H1 (cell line): ENCODE data around the gene AP5M1. TPM values are rescaled to one million over a fixed set of nuclear protein-coding genes. Genes with fewer than 3 reads are reported as not detected.
"Not testable (repeated sequence)": the region's sequence is repeated elsewhere in the genome, so short reads cannot be mapped to it uniquely, and the experiment has no call there.

ENCODE experiments used
- CTCF ChIA-PET: fragments of 300-600 bp; sonication (Branson Sonifier 250); formaldehyde crosslinking; loops from one replicate; lab custom pipeline; 2021; ENCODE audit not compliant: partially characterized antibody; lab: Charles Lee
- POLR2A ChIA-PET: fragments of 300-600 bp; sonication (Branson Sonifier 250); formaldehyde crosslinking; loops from one replicate; lab custom pipeline; 2021; ENCODE audit warnings: inconsistent platforms; ENCODE audit not compliant: partially characterized antibody; lab: Charles Lee
- DNase-seq, 2 experiments: peaks; one replicate each; pipeline versions ENCODE4 v3.0.0 to v3.0.0-alpha.2; 2010 to 2022; ENCODE audit warnings: low spot score in 2 of 2, low read depth in 1 of 2, mixed read lengths in 1 of 2
- FAIRE-seq: peaks from 2 replicates; lab custom pipeline; 2011; peaks lifted over from hg19 to GRCh38; lab: Jason Lieb, UNC
- H2AFZ ChIP-seq: 2 replicates; pipeline ENCODE4 v1.8.1; 2012; ENCODE audit warnings: low read length, inconsistent platforms
- H2AK5ac ChIP-seq: 2 replicates; pipeline ENCODE4 v1.6.1; 2013; ENCODE audit warnings: low read depth, low read length
- H2BK120ac ChIP-seq: replicated peaks from 2 replicates; pipeline ENCODE3; 2013; ENCODE audit warnings: low read depth, low read length, inconsistent platforms
- H2BK12ac ChIP-seq: 2 replicates; pipeline ENCODE4 v1.6.1; 2013; ENCODE audit warnings: low read depth, low read length
- H2BK15ac ChIP-seq: 2 replicates; pipeline ENCODE4 v1.6.1; 2013; ENCODE audit warnings: low read length
- H2BK20ac ChIP-seq: 2 replicates; pipeline ENCODE4 v1.6.1; 2013; ENCODE audit warnings: low read length
- H2BK5ac ChIP-seq: 2 replicates; pipeline ENCODE4 v1.6.1; 2013; ENCODE audit warnings: low read depth, low read length
- H3K14ac ChIP-seq: 2 replicates; pipeline ENCODE4 v1.6.1; 2013; ENCODE audit warnings: inconsistent platforms; ENCODE audit not compliant: insufficient read length
- H3K18ac ChIP-seq: 2 replicates; pipeline ENCODE4 v1.6.1; 2013; ENCODE audit warnings: low read length; ENCODE audit errors: extremely low read depth
- H3K23ac ChIP-seq: 2 replicates; pipeline ENCODE4 v1.6.1; 2013; ENCODE audit warnings: inconsistent platforms; ENCODE audit not compliant: insufficient read length
- H3K23me2 ChIP-seq: 2 replicates; pipeline ENCODE4 v1.6.1; 2013; ENCODE audit warnings: low read depth, low read length
- H3K27ac ChIP-seq: 2 replicates; pipeline ENCODE4 v1.6.1; 2011; ENCODE audit warnings: low read depth, low read length, inconsistent platforms
- H3K27me3 ChIP-seq, 4 experiments: replicated peaks in 1 of 4; 1 replicate in 1 of 4; 2 replicates in 3 of 4; pipeline versions ENCODE4 v1.6.1 to v1.8.1; 2011 to 2013; ENCODE audit warnings: low read length in 3 of 4, mild to moderate bottlenecking in 3 of 4, inconsistent platforms in 2 of 4, mixed read lengths in 2 of 4, moderate library complexity in 1 of 4; ENCODE audit not compliant: control insufficient read depth in 3 of 4, insufficient read depth in 3 of 4; ENCODE audit errors: extremely low read depth in 1 of 4
- H3K36me3 ChIP-seq, 4 experiments: 2 replicates each; pipeline versions ENCODE4 v1.6.1 to v1.8.1; 2011 to 2013; ENCODE audit warnings: mild to moderate bottlenecking in 4 of 4, low read length in 3 of 4, moderate library complexity in 2 of 4, control low read depth in 1 of 4, inconsistent platforms in 1 of 4; ENCODE audit not compliant: insufficient read depth in 4 of 4, control insufficient read depth in 2 of 4
- H3K4ac ChIP-seq: replicated peaks from 2 replicates; pipeline ENCODE3; 2013; ENCODE audit warnings: low read length, low read depth, mixed read lengths, inconsistent platforms; ENCODE audit not compliant: insufficient read length
- H3K4me1 ChIP-seq, 4 experiments: replicated peaks in 1 of 4; 1 replicate in 1 of 4; 2 replicates in 3 of 4; pipeline versions ENCODE4 v1.6.1 to v1.8.1; 2011 to 2013; ENCODE audit warnings: low read length in 3 of 4, inconsistent platforms in 2 of 4, mixed read lengths in 1 of 4; ENCODE audit not compliant: insufficient read depth in 4 of 4, control insufficient read depth in 3 of 4
- H3K4me2 ChIP-seq, 2 experiments: 2 replicates each; pipeline versions ENCODE4 v1.6.1 to v1.8.1; 2011 to 2013; ENCODE audit warnings: low read depth in 2 of 2, low read length in 2 of 2, control low read depth in 1 of 2, inconsistent platforms in 1 of 2, mild to moderate bottlenecking in 1 of 2; ENCODE audit not compliant: insufficient read depth in 1 of 2
- H3K4me3 ChIP-seq, 4 experiments: fragments of 200-600, 300-600 bp in 1 of 4; sonication (generic), shearing (Covaris generic), sonication (Bioruptor Twin) in 1 of 4; 2 replicates each; pipeline versions ENCODE4 v1.5.1 to v1.8.1; 2011 to 2016; ENCODE audit warnings: low read length in 4 of 4, low read depth in 3 of 4, control low read depth in 2 of 4, inconsistent platforms in 2 of 4, mild to moderate bottlenecking in 2 of 4, mixed read lengths in 1 of 4, moderate library complexity in 1 of 4; ENCODE audit not compliant: insufficient read depth in 2 of 4; ENCODE audit errors: extremely low read depth in 1 of 4
- H3K56ac ChIP-seq: replicated peaks from 2 replicates; pipeline ENCODE3; 2013; ENCODE audit warnings: low read depth, mild to moderate bottlenecking, mixed read lengths, low read length, inconsistent platforms; ENCODE audit not compliant: insufficient read length
- H3K79me1 ChIP-seq: 2 replicates; pipeline ENCODE4 v1.6.1; 2013; ENCODE audit warnings: low read depth, low read length, control low read depth
- H3K79me2 ChIP-seq, 2 experiments: 2 replicates each; pipeline versions ENCODE4 v1.6.1 to v1.8.1; 2012 to 2013; ENCODE audit warnings: low read length in 2 of 2, mild to moderate bottlenecking in 2 of 2, inconsistent platforms in 1 of 2; ENCODE audit not compliant: insufficient read depth in 2 of 2, control insufficient read depth in 1 of 2
- H3K9ac ChIP-seq, 4 experiments: replicated peaks in 1 of 4; 1 replicate in 1 of 4; 2 replicates in 3 of 4; pipeline versions ENCODE4 v1.6.1 to v1.8.1; 2011 to 2013; ENCODE audit warnings: low read depth in 3 of 4, low read length in 3 of 4, control low read depth in 2 of 4, mild to moderate bottlenecking in 2 of 4, moderate library complexity in 2 of 4, inconsistent platforms in 1 of 4; ENCODE audit errors: extremely low read depth in 1 of 4
- H3K9me3 ChIP-seq, 2 experiments: 2 replicates each; pipeline versions ENCODE4 v1.6.1 to v1.8.1; 2012 to 2013; ENCODE audit warnings: mild to moderate bottlenecking in 2 of 2, moderate library complexity in 2 of 2, control low read depth in 1 of 2, inconsistent platforms in 1 of 2, low read depth in 1 of 2, low read length in 1 of 2, mixed read lengths in 1 of 2; ENCODE audit not compliant: insufficient read depth in 2 of 2
- H4K20me1 ChIP-seq, 2 experiments: replicated peaks in 1 of 2; 2 replicates each; pipeline versions ENCODE3 to v1.8.1; 2011 to 2013; ENCODE audit warnings: inconsistent platforms in 2 of 2, low read length in 2 of 2, mild to moderate bottlenecking in 1 of 2; ENCODE audit not compliant: insufficient read depth in 2 of 2, control insufficient read depth in 1 of 2
- H4K5ac ChIP-seq: 2 replicates; pipeline ENCODE4 v1.6.1; 2013; ENCODE audit warnings: low read length, low read depth, mixed read lengths, inconsistent platforms; ENCODE audit not compliant: insufficient read length
- H4K8ac ChIP-seq: 2 replicates; pipeline ENCODE4 v1.8.0; 2013; ENCODE audit warnings: mild to moderate bottlenecking, moderate library complexity, low read length, inconsistent platforms; ENCODE audit not compliant: insufficient read depth; ENCODE audit errors: extremely low read depth
- H4K91ac ChIP-seq: replicated peaks from 2 replicates; pipeline ENCODE3; 2013; ENCODE audit warnings: low read length, mixed read lengths, inconsistent platforms; ENCODE audit not compliant: insufficient read length
- POLR2A ChIP-seq, 2 experiments: IDR thresholded peaks; 1 replicate in 1 of 2; 2 replicates in 1 of 2; pipeline ENCODE4 v1.6.1; 2011; ENCODE audit warnings: low read depth in 2 of 2, low read length in 2 of 2, mild to moderate bottlenecking in 2 of 2; ENCODE audit errors: control extremely low read depth in 1 of 2
- TBP ChIP-seq: IDR thresholded peaks from 2 replicates; pipeline ENCODE4 v1.6.1; 2011; ENCODE audit warnings: low read depth, low read length, improper control_type of control experiment
- YY1 ChIP-seq: IDR thresholded peaks from 2 replicates; pipeline ENCODE4 v1.6.1; 2011; ENCODE audit warnings: low read depth, mild to moderate bottlenecking, low read length
- WGBS, 2 experiments: shearing (Covaris generic) in 1 of 2; methylation state at CpG; one replicate each; pipeline versions ENCODE4 v1.1.6 to v1.1.7; 2013 to 2015; ENCODE audit warnings: low lambda C conversion rate in 2 of 2, mixed read lengths in 2 of 2, inconsistent platforms in 1 of 2, low coverage in 1 of 2, missing lambda C conversion rate in 1 of 2; ENCODE audit not compliant: insufficient replicate concordance in 2 of 2, insufficient coverage in 1 of 2, insufficient read length in 1 of 2; ENCODE audit errors: extremely low coverage in 1 of 2, missing lambda C conversion rate in 1 of 2; 5-methylcytosine and 5-hydroxymethylcytosine counted together
- polyA plus RNA-seq, 7 experiments: library from polyadenylated mRNA; depleted of rRNA in 3 of 7; stranded (reverse) in 5 of 7; unstranded in 2 of 7; fragments of >200 nt in 5 of 7; fragments of 200-250 nt in 2 of 7; gene quantifications; 1 replicate in 5 of 7; 2 replicates in 1 of 7; 4 replicates in 1 of 7; pipeline versions ENCODE4 v1.2.1 to v1.2.3, GENCODE V29; 2011 to 2013; ENCODE audit warnings: missing spikeins in 2 of 7, mixed read lengths in 2 of 7
- total RNA-seq: library from RNA; stranded (reverse); fragmentation: NEBNext Ultra II Directional; extraction: Animal tissue kit (Norgen Biotek cat#: 25700); gene quantifications from 2 replicates; pipeline ENCODE4 v1.2.1, GENCODE V29; 2021

Gene AP5M1
- total and polyA plus RNA-seq, 2 of the 8 experiments (the other 6 are each of a cell fraction or from before 2014, with no cell fraction given): 20.9 to 51.9 TPM

GRCh38 chr14:57343545-57344297 is 75.0 kb downstream of the AP5M1 start:
- not testable (repeated sequence) for H4K20me1 ChIP-seq, H3K4me1 ChIP-seq, H3K23ac ChIP-seq, H3K27me3 ChIP-seq, H2BK120ac ChIP-seq, H2BK15ac ChIP-seq, H3K56ac ChIP-seq, FAIRE-seq, H2AK5ac ChIP-seq, H4K5ac ChIP-seq, H4K91ac ChIP-seq, H2BK20ac ChIP-seq, H3K18ac ChIP-seq, H3K27ac ChIP-seq, H3K79me1 ChIP-seq, H2AFZ ChIP-seq, H3K36me3 ChIP-seq, H3K23me2 ChIP-seq, H3K4ac ChIP-seq, H3K14ac ChIP-seq, H3K9me3 ChIP-seq, H4K8ac ChIP-seq, H2BK5ac ChIP-seq, H3K79me2 ChIP-seq
- Histone ChIP-seq H3K4me2 (peak overlapping the region; percentile 51 to 57), H3K9ac (peak overlapping the region in 2 of 4 experiments; percentile 32 to 43; a peak in 4 of 7 replicates), H3K4me3 (peak overlapping the region; percentile 5 to 46 (median 22); a peak in 3 of 8 replicates), H2BK12ac (0 out of 2 replicates have a peak overlapping the region, but pooled peaks have one; percentile 17)
- 0 out of 3 replicates have a peak, but pooled peaks of 1 of the 2 experiments have one; percentile 22 for TF ChIP-seq POLR2A (IDR thresholded peaks at IDR 0.05; ENCODE audit: control extremely low read depth in 1 of 2, low read depth in 2 of 2, low read length in 2 of 2)
- 0 out of 2 replicates have a peak, but pooled peaks have one; percentile 9 for TF ChIP-seq TBP
- peak; percentile 63; the same call in 1 of the 2 replicates for TF ChIP-seq YY1
- WGBS, 2 experiments: 55% methylated on average over 26 of the region's 34 CpGs; no CpG with 5 or more reads in 1 of the 2 experiments
- ChIA-PET POLR2A (interaction anchor here (0.6 to 0.7 kb wide), 2 partner anchors 14 to 509 kb away, joined by 3 read pairs; no protein-coding TSS in a partner anchor), CTCF (interaction anchor here (1.4 to 1.9 kb wide), 2 partner anchors 28 to 49 kb away, joined by 4 read pairs; no protein-coding TSS in a partner anchor)
- peak in 1 of 2 experiments; percentile 62 for DNase-seq
